Measurements from ENCODE around the gene KDM1B.
"Not testable (repeated sequence)": the region's sequence is repeated elsewhere in the genome, so short reads cannot be mapped to it uniquely, and the experiment has no call there.

KDM1B gene

DNA sequence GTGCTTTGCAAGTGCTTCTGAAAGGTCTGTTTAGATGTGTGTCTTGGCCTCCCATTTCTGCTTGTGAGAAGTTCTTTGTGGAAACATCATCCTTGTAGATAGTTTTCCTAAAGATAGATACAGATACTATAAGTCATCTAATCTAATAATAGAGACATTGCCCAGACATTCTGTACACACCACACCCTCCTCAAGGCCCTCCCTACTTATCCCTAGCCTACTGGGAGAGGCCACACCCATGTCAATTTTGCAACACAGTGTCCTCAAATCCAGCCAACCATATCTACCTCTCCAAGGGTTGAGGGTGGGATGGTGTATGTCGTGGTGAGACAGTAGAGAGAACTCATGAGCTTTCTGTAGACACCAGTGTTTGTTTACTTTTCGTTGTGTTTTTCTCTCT is 6.2 kb downstream of the KDM1B start:
- peaks cover under 1% of the 10 kb centered on the region for H3K4me1 ChIP-seq (ENCODE audit: insufficient read depth, low read length)
- H3K4me3 ChIP-seq (ENCODE audit: low read length): no peak overlapping the region
- H2AFZ ChIP-seq (ENCODE audit: low read depth, low read length): no peak overlapping the region
- no peaks in the 10 kb centered on the region for H3K9me3 ChIP-seq (ENCODE audit: low read length)
- H3K27me3 ChIP-seq (ENCODE audit: insufficient read depth, low read length): no peaks in the 10 kb centered on the region
- H3K36me3 ChIP-seq (ENCODE audit: insufficient read depth, low read length): peaks cover 32% of the 10 kb centered on the region

GRCh38 chr6:18162401-18162800 is 7.2 kb downstream of the KDM1B start:
- no peak overlapping the region for H2AFZ ChIP-seq (ENCODE audit: low read depth, low read length)
- H3K27me3 ChIP-seq (ENCODE audit: insufficient read depth, low read length): no peaks in the 10 kb centered on the region
- H3K36me3 ChIP-seq (ENCODE audit: insufficient read depth, low read length): peaks cover 35% of the 10 kb centered on the region
- H3K4me1 ChIP-seq (ENCODE audit: insufficient read depth, low read length): no peaks in the 10 kb centered on the region
- H3K4me3 ChIP-seq (ENCODE audit: low read length): no peak overlapping the region
- peaks cover under 1% of the 10 kb centered on the region for H3K9me3 ChIP-seq (ENCODE audit: low read length)

GRCh38 chr6:18165751-18166150 is 10.5 kb downstream of the KDM1B start:
- H2AFZ ChIP-seq (ENCODE audit: low read depth, low read length): no peak overlapping the region
- no peaks in the 10 kb centered on the region for H3K4me1 ChIP-seq (ENCODE audit: insufficient read depth, low read length)
- H3K27me3 ChIP-seq (ENCODE audit: insufficient read depth, low read length): no peaks in the 10 kb centered on the region
- H3K9me3 ChIP-seq (ENCODE audit: low read length): peaks cover 13% of the 10 kb centered on the region
- H3K4me3 ChIP-seq (ENCODE audit: low read length): no peak overlapping the region
- peaks cover 40% of the 10 kb centered on the region for H3K36me3 ChIP-seq (ENCODE audit: insufficient read depth, low read length)

DNA sequence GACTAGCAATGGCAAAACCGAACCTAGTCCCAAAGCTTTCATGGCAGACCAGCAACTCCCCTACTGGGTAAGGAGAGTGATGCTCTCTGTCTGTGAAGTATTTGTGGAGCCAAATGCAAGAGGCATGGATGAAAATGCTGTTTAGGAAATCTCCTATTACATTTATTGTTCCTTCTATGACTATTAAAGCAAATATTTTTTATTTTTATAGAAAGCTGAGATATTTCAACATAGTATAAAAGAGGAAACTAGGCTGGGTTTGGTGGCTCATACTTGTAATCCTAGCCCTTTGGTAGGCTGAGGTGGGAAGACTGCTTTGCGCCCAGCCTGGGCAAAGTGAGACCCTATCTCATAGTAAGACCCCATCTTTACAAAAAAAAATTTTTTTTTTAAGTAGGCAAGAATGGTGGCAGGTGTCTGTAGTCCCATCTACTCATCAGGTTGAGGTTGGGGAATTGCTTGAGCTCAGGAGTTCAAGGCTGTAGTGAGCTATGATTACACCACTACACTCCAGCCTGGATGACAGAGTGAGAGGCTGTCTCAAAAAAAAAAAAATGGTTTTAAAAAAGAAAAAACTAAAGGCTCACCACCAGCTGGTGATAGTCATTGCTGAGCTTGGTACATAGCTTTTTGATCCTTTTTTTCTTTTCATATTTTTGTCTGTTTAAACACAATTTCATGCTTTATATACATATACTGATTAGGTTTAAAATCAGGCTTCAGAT is 11.3 kb downstream of the KDM1B start:
- H3K4me1 ChIP-seq (ENCODE audit: insufficient read depth, low read length): no peaks in the 10 kb centered on the region
- H3K27me3 ChIP-seq (ENCODE audit: insufficient read depth, low read length): no peaks in the 10 kb centered on the region
- peaks cover 13% of the 10 kb centered on the region for H3K9me3 ChIP-seq (ENCODE audit: low read length)
- H3K36me3 ChIP-seq (ENCODE audit: insufficient read depth, low read length): peaks cover 39% of the 10 kb centered on the region
- H3K4me3 ChIP-seq (ENCODE audit: low read length): no peak overlapping the region
- no peak overlapping the region for H2AFZ ChIP-seq (ENCODE audit: low read depth, low read length)

GRCh38 chr6:18168264-18168663 is 13.0 kb downstream of the KDM1B start:
- Histone ChIP-seq H3K4me3 (ENCODE audit: low read length) (no peak overlapping the region), H3K36me3 (ENCODE audit: insufficient read depth, low read length) (peaks cover 36% of the 10 kb centered on the region), H2AFZ (ENCODE audit: low read depth, low read length) (no peak overlapping the region), H3K4me1 (ENCODE audit: insufficient read depth, low read length) (no peaks in the 10 kb centered on the region), H3K9me3 (ENCODE audit: low read length) (peaks cover 13% of the 10 kb centered on the region), H3K27me3 (ENCODE audit: insufficient read depth, low read length) (no peaks in the 10 kb centered on the region)

- H3K9me3 ChIP-seq (ENCODE audit: low read length): peaks cover 15% of the 10 kb centered on the region
- H3K4me1 ChIP-seq (ENCODE audit: insufficient read depth, low read length): no peaks in the 10 kb centered on the region
- H3K4me3 ChIP-seq (ENCODE audit: low read length): no peak overlapping the region
- peaks cover 26% of the 10 kb centered on the region for H3K36me3 ChIP-seq (ENCODE audit: insufficient read depth, low read length)
- no peaks in the 10 kb centered on the region for H3K27me3 ChIP-seq (ENCODE audit: insufficient read depth, low read length)
- no peak overlapping the region for H2AFZ ChIP-seq (ENCODE audit: low read depth, low read length)
Measured at GRCh38 chr6:18171871-18172270, 16.6 kb downstream of the KDM1B start.

DNA sequence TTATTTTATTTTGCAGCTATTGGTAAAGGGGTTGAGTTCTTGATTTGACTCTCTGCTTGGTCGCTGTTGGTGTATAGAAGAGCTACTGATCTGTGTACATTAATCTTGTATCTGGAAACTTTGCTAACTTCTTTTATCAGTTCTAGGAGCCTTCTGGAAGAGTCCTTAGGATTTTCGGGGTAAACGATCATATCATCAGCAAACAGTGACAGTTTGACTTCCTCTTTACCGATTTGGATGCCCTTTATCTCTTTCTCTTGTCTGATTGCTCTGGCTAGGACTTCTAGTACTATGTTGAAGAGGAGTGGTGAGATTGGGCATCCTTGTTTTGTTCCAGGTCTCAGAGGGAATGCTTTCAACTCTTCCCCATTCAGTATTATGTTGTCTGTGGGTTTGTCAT is 21.0 kb downstream of the KDM1B start:
- not testable (repeated sequence) for H2AFZ ChIP-seq (ENCODE audit: low read depth, low read length); H3K4me3 ChIP-seq (ENCODE audit: low read length); H3K4me1 ChIP-seq (ENCODE audit: insufficient read depth, low read length); H3K9me3 ChIP-seq (ENCODE audit: low read length); H3K27me3 ChIP-seq (ENCODE audit: insufficient read depth, low read length)
- H3K36me3 ChIP-seq (ENCODE audit: insufficient read depth, low read length): peaks cover 12% of the 10 kb centered on the region

GRCh38 chr6:18177286-18177965 is 22.2 kb downstream of the KDM1B start:
- no peak overlapping the region for H3K4me3 ChIP-seq (ENCODE audit: low read length)
- no peak overlapping the region for H2AFZ ChIP-seq (ENCODE audit: low read depth, low read length)
- no peaks in the 10 kb centered on the region for H3K27me3 ChIP-seq (ENCODE audit: insufficient read depth, low read length)
- peaks cover 4% of the 10 kb centered on the region for H3K36me3 ChIP-seq (ENCODE audit: insufficient read depth, low read length)
- H3K4me1 ChIP-seq (ENCODE audit: insufficient read depth, low read length): no peaks in the 10 kb centered on the region
- peaks cover 2% of the 10 kb centered on the region for H3K9me3 ChIP-seq (ENCODE audit: low read length)

GRCh38 chr6:18178960-18179615 is 23.9 kb downstream of the KDM1B start:
- Histone ChIP-seq H3K4me3 (ENCODE audit: low read length) (no peak overlapping the region), H3K4me1 (ENCODE audit: insufficient read depth, low read length) (no peaks in the 10 kb centered on the region), H3K27me3 (ENCODE audit: insufficient read depth, low read length) (no peaks in the 10 kb centered on the region), H3K9me3 (ENCODE audit: low read length) (peaks cover 2% of the 10 kb centered on the region), H2AFZ (ENCODE audit: low read depth, low read length) (no peak overlapping the region), H3K36me3 (ENCODE audit: insufficient read depth, low read length) (peaks cover 4% of the 10 kb centered on the region)

DNA sequence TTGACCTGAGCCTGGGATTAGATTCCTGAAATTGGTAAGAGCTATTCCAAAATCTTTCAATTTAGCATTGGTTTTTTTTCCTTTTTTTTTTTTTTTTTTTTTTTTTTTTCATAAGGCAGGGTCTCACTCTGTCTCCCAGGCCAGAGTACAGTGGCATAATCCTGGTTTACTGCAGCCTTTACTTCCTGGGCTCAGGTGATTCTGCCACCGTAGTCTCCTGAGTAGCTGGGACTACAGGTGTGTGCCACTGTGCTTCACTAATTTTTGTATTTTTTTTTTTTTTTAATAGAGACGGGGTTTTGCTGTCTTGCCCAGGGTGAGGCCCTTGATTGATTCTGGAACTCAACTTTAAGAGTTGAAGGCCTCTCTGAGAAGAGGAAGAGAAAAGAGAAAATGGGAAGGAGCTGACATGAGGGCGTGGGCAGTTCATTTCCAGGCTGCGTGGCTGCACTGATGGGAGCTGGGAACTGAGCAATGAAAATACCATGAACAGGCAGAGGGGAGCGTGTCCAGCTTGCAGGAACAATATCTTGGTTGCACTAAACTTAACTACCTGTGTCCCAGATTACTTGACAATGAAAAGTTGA is 24.6 kb downstream of the KDM1B start:
- H3K4me1 ChIP-seq (ENCODE audit: insufficient read depth, low read length): no peaks in the 10 kb centered on the region
- peaks cover under 1% of the 10 kb centered on the region for H3K36me3 ChIP-seq (ENCODE audit: insufficient read depth, low read length)
- no peak overlapping the region for H3K4me3 ChIP-seq (ENCODE audit: low read length)
- H3K27me3 ChIP-seq (ENCODE audit: insufficient read depth, low read length): no peaks in the 10 kb centered on the region
- no peaks in the 10 kb centered on the region for H3K9me3 ChIP-seq (ENCODE audit: low read length)
- H2AFZ ChIP-seq (ENCODE audit: low read depth, low read length): no peak overlapping the region

GRCh38 chr6:18182568-18182967 is 27.3 kb downstream of the KDM1B start:
- no peaks in the 10 kb centered on the region for H3K9me3 ChIP-seq (ENCODE audit: low read length)
- peaks cover 8% of the 10 kb centered on the region for H3K4me1 ChIP-seq (ENCODE audit: insufficient read depth, low read length)
- no peak overlapping the region for H2AFZ ChIP-seq (ENCODE audit: low read depth, low read length)
- H3K4me3 ChIP-seq (ENCODE audit: low read length): no peak overlapping the region
- no peaks in the 10 kb centered on the region for H3K36me3 ChIP-seq (ENCODE audit: insufficient read depth, low read length)
- no peaks in the 10 kb centered on the region for H3K27me3 ChIP-seq (ENCODE audit: insufficient read depth, low read length)

DNA sequence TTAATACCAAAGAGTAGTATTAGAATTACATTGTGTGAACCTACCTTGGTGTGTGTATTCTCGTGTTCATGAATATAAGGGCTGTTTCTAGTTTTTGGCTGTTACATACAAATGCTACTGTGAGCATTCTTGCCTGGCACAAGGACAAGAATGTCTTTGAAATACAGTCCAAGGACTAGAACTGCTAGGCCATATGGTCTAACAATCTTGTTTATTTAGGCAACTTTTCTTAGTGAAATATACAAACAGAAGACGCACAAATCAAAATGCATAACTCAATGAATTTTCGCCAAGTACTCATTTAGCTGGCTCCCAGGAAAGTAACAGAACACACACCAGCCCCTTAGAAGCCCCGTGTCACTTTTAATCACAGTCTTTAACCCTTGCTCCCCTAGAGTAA is 28.5 kb downstream of the KDM1B start:
- H3K4me1 ChIP-seq (ENCODE audit: insufficient read depth, low read length): peaks cover 8% of the 10 kb centered on the region

GRCh38 chr6:18185624-18186023 is 30.4 kb downstream of the KDM1B start:
- Histone ChIP-seq H3K4me3 (ENCODE audit: low read length) (no peak overlapping the region), H3K4me1 (ENCODE audit: insufficient read depth, low read length) (peaks cover 8% of the 10 kb centered on the region), H3K27me3 (ENCODE audit: insufficient read depth, low read length) (no peaks in the 10 kb centered on the region), H2AFZ (ENCODE audit: low read depth, low read length) (no peak overlapping the region), H3K9me3 (ENCODE audit: low read length) (no peaks in the 10 kb centered on the region), H3K36me3 (ENCODE audit: insufficient read depth, low read length) (no peaks in the 10 kb centered on the region)

More for the DNA sequence above, 28.5 kb downstream of the KDM1B start:
- Histone ChIP-seq H3K9me3 (ENCODE audit: low read length) (no peaks in the 10 kb centered on the region), H3K27me3 (ENCODE audit: insufficient read depth, low read length) (no peaks in the 10 kb centered on the region), H2AFZ (ENCODE audit: low read depth, low read length) (no peak overlapping the region), H3K36me3 (ENCODE audit: insufficient read depth, low read length) (no peaks in the 10 kb centered on the region), H3K4me3 (ENCODE audit: low read length) (no peak overlapping the region)

All from neuron (in vitro differentiated cells).